ENCODE data around the gene ADAM10.
"Not testable (repeated sequence)": the region's sequence is repeated elsewhere in the genome, so short reads cannot be mapped to it uniquely, and the experiment has no call there.

Gene ADAM10

GRCh38 chr15:58677426-58677825 lies 72.1 kb downstream of the ADAM10 start:
- in situ Hi-C loops (cut with HindIII; ENCODE audit: low sequenced_read_pairs), result no loop called here

- in situ Hi-C loops (cut with HindIII; ENCODE audit: low sequenced_read_pairs), result no loop called here
Observed at GRCh38 chr15:58676766-58677165, 72.7 kb downstream of the ADAM10 start.

GRCh38 chr15:58671186-58671585 lies 78.3 kb downstream of the ADAM10 start:
- in situ Hi-C loops (cut with HindIII; ENCODE audit: low sequenced_read_pairs), result no loop called here

- in situ Hi-C loops (cut with HindIII; ENCODE audit: low sequenced_read_pairs), result no loop called here
Observed at GRCh38 chr15:58669108-58669507, 80.4 kb downstream of the ADAM10 start.

GRCh38 chr15:58666957-58667356 lies 82.5 kb downstream of the ADAM10 start:
- in situ Hi-C loops (cut with HindIII; ENCODE audit: low sequenced_read_pairs), result no loop called here

- in situ Hi-C loops (cut with HindIII; ENCODE audit: low sequenced_read_pairs), result no loop called here
Observed at GRCh38 chr15:58665672-58666071, 83.8 kb downstream of the ADAM10 start.

GRCh38 chr15:58650102-58650501 lies 99.4 kb downstream of the ADAM10 start:
- in situ Hi-C loops (cut with HindIII; ENCODE audit: low sequenced_read_pairs), result no loop called here

GRCh38 chr15:58649175-58649574 lies 100.3 kb downstream of the ADAM10 start:
- in situ Hi-C loops (cut with HindIII; ENCODE audit: low sequenced_read_pairs), result no loop called here

- in situ Hi-C loops (cut with HindIII; ENCODE audit: low sequenced_read_pairs), result no loop called here
Observed at GRCh38 chr15:58643996-58644395, 105.5 kb downstream of the ADAM10 start.

GRCh38 chr15:58641660-58642059 lies 107.8 kb downstream of the ADAM10 start:
- in situ Hi-C loops (cut with HindIII; ENCODE audit: low sequenced_read_pairs), result no loop called here

GRCh38 chr15:58639992-58640391 lies 109.5 kb downstream of the ADAM10 start:
- in situ Hi-C loops (cut with HindIII; ENCODE audit: low sequenced_read_pairs), result no loop called here

GRCh38 chr15:58639002-58639756 lies 110.3 kb downstream of the ADAM10 start:
- in situ Hi-C loops (cut with HindIII; ENCODE audit: low sequenced_read_pairs), result no loop called here

GRCh38 chr15:58632789-58633188 lies 116.7 kb downstream of the ADAM10 start:
- in situ Hi-C loops (cut with HindIII; ENCODE audit: low sequenced_read_pairs), result no loop called here

- in situ Hi-C loops (cut with HindIII; ENCODE audit: low sequenced_read_pairs), result no loop called here
Observed at GRCh38 chr15:58631319-58631718, 118.2 kb downstream of the ADAM10 start.

- in situ Hi-C loops (cut with HindIII; ENCODE audit: low sequenced_read_pairs), result no loop called here
Observed at GRCh38 chr15:58629625-58630024, 119.9 kb downstream of the ADAM10 start.

GRCh38 chr15:58628206-58628947 lies 121.1 kb downstream of the ADAM10 start:
- in situ Hi-C loops (cut with HindIII; ENCODE audit: low sequenced_read_pairs), result no loop called here

GRCh38 chr15:58627701-58628100 lies 121.8 kb downstream of the ADAM10 start:
- in situ Hi-C loops (cut with HindIII; ENCODE audit: low sequenced_read_pairs), result no loop called here

GRCh38 chr15:58627046-58627445 lies 122.5 kb downstream of the ADAM10 start:
- in situ Hi-C loops (cut with HindIII; ENCODE audit: low sequenced_read_pairs), result no loop called here

- in situ Hi-C loops (cut with HindIII; ENCODE audit: low sequenced_read_pairs), result no loop called here
Observed at GRCh38 chr15:58626378-58626777, 123.1 kb downstream of the ADAM10 start.

- in situ Hi-C loops (cut with HindIII; ENCODE audit: low sequenced_read_pairs), result no loop called here
Observed at GRCh38 chr15:58622877-58623276, 126.6 kb downstream of the ADAM10 start.

- in situ Hi-C loops (cut with HindIII; ENCODE audit: low sequenced_read_pairs), result not testable (repeated sequence)
Observed at GRCh38 chr15:58620268-58620667, 129.2 kb downstream of the ADAM10 start.

GRCh38 chr15:58616171-58616570 lies 133.3 kb downstream of the ADAM10 start:
- in situ Hi-C loops (cut with HindIII; ENCODE audit: low sequenced_read_pairs), result no loop called here

All from endothelial cell of hepatic sinusoid (primary cell).